NCI-H2107 (cell line): ENCODE data around the gene RBMS3.
"Not testable (repeated sequence)": the region's sequence is repeated elsewhere in the genome, so short reads cannot be mapped to it uniquely, and the experiment has no call there.

ENCODE experiments used
- DNase-seq: peaks from one replicate; lab custom pipeline; 2025; lab: John Stamatoyannopoulos, UW

RBMS3 gene

DNA sequence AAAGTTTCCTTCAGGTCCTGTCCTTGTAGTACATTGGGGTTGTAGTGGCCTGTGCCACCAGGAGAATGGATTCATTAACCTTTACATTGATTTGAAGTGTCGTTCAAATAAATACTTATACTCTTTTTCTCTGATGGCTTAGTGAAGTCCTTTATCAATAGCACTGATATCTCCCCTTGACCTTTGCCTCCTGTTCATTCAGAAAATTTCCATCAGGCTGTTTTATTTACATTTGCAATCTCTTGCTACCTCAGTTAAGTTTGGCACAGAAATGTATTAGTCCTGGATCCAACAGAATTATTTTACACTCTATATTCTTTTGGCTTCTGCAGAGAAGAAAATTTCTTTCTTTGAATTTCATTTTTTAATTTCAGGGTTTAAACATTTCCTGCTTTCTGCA is 497.0 kb downstream of the RBMS3 start:
- DNase-seq, result no peak

DNA sequence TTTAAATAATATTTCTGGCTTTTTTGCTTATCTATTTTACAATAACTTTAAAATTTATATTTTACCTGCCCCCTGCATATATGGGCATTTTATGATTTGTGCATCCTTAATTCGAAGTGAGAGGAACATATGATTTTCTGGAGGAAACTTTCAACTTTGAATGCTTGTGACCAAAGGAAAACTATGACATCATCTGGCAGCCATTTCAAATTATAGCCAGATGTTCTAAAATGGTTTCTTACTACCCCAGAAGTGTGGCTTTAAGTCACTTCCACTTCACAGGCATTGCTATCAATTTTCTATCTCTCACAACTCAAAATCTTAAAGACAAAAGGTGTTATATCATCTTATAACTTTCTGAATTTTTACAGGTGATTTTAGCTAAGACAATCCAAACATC is 508.8 kb downstream of the RBMS3 start:
- DNase-seq, result no peak

DNA sequence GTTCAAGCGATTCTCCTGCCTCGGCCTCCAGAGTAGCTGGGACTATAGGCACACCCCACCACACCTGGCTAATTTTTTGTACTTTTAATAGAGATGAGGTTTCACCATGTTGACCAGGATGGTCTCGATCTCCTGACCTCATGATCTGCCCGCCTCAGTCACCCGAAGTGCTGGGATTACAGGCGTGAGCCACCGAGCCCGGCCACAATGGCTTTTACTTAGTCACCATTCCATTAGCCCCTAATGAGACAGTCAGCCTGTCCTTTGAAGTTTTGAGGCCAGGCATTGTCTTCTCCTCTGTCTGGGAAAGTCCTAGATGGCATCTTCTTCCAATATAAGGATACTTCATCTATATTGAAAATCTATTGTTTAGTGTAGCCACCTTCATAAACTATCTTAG is 515.9 kb downstream of the RBMS3 start:
- DNase-seq, result no peak

DNA sequence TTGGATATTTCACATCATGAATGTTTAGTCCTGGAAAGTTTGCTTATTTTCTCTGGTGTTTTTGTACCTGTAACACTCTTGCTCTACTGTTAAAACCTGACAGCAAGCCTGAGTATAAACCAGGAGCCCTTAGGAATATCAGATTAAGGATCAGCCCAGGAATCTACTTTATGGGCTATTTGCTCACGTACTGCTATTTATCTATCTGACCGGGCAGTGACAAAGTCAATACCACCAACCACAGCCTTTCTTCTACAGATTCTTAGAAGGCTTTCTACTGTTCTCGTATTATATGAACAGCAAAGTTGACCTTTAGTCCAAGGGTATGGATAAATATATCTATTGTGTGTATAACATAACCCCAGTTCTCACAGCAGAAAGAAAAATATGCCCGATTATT is 521.2 kb downstream of the RBMS3 start:
- no peak for DNase-seq

DNA sequence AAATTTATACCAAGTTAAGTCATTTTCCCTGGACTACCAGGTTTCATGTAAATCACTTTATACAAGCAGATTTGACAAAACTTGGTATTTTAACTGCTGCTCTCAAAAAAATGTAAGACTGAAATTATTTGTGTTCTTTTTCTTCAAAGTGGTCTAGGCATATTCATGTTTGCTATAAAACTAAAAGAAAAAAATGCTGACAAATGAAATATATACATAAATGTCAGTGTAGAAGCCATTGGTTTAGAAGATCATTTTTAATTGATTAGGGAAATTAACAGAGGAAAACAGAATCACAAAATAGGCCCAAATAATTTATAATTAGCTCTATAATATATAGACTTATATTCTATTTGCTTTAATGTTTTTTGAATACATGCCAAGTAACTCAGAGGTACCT is 523.2 kb downstream of the RBMS3 start:
- DNase-seq, result no peak

DNA sequence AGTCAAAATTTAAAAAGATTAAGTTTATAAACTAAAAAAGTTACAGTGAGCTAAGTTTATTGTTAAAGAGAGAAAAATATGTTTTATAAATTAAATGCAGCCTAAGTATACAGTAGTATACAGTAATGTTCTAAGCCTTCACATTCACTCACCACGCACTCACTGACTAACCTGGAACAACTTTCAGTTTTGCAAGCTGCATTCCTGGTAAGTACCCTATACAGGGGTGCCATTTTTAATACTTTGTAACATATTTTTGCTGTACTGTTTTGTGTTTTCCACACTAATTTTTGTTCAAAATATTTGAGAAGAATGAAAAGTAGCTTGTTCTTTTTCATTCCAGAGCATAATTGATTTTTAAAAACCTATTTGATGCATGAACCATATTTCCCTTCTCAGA is 524.9 kb downstream of the RBMS3 start:
- DNase-seq, result no peak

DNA sequence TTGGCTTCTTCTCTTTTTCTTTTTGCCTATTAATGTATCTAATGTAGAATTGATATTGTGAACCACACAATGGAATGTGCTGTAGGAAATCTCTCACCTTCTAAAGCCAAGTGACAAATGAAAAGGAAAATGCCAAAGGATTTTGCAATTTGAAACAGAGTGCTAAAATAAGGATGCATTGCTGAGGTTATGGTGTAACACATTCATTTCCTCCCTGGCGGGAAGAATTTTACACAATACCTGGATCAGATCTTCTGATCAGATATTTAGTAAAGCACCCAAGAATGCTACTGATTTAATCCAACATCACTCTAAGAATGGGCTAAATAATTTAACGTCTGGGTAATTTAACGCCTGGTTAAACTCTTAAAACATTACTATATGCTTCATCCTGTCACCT is 527.5 kb downstream of the RBMS3 start:
- DNase-seq, result not testable (repeated sequence)

DNA sequence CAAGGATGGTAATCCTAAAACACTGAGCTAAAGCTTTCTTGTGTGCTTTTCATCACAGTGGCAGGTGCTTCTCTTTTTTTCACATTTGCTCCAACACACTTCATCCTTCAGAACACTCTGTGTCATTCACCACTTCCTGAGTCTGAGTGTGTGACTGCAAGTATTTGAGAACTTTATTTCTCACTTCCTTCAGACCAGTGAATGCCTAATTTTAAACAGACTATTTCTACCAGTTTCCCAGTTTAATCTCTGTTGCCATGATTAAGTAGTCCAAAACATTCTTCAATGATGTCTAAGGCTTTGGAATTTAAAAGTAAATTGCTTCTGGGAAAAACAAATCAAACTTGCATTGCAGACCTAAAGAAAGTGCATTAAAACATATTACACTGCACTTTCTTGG is 541.2 kb downstream of the RBMS3 start:
- no peak for DNase-seq

DNA sequence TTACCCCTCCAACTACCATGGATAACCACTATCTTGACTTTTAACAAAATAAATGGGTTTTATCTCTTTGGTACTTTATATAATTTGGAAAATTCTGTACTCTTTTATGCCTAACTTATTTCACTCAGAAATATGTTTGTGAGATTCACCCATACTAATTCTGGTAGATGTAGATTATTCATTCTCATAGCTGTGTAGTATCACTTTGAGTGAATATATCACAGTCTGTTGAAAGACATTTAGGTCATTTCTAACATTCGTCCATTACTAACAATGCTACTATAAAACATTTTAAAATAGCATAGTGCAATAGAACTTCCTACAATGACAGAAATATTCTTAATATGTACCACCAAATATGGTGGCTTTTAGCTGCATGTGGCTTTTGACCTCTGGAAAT is 542.4 kb downstream of the RBMS3 start:
- DNase-seq, result no peak

DNA sequence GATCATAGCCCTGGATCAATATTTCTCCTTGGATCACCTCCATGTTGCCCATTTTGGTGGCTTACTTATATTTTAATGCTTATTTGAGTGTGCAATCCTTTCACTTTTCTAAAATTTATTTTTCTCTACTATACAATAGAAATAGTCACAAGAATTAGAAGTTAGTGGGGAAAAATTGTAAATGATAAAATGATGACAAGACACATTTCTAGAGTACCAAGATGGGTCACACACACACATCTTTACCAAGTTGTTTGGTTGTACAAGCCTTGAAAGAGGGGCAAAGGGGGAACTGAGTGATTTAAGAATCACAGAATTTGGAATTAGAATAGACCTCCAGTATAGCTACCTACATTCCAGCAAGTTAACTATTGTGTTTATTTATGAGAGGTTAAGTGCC is 545.8 kb downstream of the RBMS3 start:
- DNase-seq, result no peak

DNA sequence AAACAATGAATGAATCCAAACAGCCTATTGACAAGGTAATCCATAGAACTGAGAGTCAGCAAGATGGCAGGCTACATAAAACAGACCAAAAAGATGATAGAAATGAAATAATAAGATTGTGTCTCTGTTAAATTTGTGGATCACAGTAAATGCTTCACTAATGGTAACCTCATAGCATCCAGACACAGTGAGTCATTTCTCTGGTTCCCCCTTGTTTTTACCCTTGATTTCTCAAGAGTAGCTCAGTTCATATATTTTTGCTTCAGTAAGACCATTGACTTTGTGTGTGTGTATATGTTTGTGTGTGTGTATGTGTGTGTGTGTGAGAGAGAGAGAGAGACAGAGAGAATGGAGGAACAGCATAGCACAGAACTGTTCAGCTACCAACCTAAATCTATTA is 546.9 kb downstream of the RBMS3 start:
- no peak for DNase-seq

DNA sequence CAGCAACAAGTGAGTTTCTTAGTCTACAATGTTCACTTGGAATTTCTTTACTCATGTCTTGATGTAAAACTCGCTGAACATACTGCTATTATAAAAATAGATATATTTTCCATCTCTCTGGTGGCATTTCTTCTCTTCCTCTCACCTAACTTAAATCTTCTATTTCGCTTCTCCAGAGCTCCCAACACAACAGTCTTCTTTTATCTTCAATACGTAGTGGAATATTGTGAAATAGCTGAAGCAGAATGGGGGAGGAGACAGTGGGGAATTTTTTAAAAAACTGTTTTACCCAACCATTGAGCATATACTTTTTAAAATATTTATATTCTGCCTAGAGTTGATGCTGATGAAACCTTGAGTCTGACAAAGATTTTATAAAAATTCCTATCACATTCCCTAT is 548.5 kb downstream of the RBMS3 start:
- DNase-seq, result no peak

DNA sequence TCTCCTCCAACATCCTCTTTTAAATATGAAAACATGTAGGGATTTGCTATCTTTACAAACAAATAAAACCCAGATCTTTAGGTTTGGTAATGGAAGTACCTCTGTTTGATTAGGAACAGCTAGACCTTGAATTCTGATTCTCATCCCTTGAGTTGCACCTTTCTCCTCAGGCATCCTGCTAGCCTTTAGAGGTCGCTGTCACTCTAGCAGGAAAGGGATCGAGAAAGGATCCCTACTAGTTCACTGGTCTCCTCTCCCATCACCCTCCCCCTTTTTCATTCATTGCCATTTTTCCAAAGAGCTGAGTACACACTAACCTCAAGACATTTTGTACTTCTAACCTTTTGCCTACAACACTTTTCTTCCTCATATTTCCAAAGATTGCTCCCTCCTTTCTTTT is 569.8 kb downstream of the RBMS3 start:
- no peak for DNase-seq

DNA sequence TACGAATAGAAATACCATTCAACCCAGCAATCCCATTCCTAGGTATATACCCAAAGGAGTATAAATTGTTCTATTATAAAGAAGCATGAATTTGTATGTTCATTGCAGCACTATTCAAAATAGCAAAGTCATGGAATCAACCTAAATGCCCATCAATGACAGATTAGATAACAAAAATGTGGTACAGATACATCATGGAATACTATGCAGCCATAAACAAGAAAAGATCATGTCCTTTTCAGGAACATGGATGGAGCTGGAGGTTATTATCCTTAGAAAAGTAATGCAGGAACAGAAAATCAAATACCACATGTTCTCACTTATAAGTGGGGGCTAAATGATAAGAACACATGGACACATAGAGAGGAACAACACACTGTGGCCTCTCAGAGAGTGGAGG is 571.9 kb downstream of the RBMS3 start:
- DNase-seq, result no peak

DNA sequence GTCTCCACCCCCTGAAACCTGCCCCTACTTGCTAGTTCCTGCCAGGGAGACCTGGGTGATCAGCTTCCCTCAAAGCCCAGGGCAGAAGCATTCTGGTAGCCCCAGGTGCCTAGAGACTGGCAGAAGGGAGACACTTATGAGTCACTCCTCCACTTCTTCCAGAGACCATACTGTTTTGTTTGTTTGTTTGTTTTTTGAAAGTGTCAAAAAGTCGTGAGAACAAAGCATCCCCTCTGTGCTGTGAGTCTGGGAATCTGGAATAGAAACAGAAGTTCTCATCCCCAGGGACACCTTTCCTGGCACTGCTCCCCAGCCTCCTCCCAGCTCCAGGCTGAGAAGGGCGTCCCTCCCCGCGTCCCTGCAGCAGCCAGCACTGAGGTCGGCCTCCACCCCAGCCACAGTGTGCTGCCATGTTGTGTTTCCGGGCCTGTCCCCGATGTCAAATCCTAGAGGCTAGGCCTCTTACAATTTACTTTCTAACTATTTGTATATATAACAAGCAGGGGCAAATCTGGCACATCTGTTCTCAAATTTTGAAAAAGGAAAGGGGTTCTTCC is 573.0 kb downstream of the RBMS3 start:
- no peak for DNase-seq

DNA sequence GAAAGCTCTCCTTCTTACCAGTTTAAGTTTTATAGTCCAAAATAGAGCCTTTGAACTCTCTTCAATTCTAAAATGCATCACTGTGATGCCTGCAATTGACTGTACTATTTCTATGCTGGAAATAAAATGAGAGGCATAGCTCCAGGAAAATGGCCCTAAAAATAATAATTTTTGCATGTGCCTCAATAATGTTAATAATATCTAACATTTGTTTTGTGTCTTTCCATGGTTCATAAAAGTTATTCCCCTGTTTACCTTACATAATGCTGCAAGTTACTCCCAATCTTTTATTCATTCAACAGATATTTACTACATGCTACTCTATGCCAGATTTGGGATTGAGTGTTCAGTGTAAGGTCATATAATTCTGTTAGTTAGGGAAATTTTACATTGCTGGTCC is 574.0 kb downstream of the RBMS3 start:
- DNase-seq, result no peak

DNA sequence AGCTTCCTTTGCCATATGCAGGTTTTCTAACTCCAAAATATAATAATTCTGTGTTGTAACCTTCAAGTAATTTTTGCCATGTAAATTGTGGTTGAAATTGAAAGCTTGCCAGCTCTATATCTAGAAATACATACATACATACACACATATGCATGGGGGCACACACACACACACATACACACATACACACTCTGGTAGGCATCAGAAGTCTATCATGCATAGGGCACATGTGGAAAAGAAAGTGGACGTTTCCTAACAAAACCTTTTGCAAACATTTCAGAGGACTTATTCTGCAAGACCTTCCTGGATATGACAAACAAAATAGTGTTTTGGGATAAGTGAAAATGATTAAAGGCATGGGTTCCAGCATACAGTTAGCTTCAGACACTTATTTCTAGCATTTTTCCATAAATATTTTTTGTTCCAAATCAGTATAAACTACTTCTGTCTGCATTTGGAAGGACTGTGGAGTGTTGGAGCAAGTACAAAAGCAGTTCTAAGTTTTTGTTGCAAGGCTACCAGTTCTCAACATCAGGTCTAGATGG is 578.9 kb downstream of the RBMS3 start:
- DNase-seq, result no peak

DNA sequence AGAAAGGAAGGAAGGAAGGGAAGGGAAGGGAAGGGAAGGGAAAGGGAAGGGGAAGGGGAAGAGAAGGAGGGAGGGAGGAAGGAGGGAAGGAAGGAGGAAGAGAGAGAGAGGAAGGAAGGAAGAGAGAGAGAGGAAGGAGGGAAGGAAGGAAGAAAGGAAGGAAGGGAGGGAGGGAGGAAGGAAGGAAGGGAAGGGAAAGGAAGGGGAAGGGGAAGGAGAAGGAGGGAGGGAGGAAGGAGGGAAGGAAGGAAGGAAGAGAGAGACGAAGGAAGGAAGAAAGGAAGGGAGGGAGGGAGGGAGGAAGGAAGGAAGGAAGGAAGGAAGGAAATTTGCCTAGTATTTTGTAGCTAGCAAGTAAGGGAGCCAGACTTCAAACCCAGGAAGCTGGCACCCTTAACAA is 583.9 kb downstream of the RBMS3 start:
- no peak for DNase-seq

DNA sequence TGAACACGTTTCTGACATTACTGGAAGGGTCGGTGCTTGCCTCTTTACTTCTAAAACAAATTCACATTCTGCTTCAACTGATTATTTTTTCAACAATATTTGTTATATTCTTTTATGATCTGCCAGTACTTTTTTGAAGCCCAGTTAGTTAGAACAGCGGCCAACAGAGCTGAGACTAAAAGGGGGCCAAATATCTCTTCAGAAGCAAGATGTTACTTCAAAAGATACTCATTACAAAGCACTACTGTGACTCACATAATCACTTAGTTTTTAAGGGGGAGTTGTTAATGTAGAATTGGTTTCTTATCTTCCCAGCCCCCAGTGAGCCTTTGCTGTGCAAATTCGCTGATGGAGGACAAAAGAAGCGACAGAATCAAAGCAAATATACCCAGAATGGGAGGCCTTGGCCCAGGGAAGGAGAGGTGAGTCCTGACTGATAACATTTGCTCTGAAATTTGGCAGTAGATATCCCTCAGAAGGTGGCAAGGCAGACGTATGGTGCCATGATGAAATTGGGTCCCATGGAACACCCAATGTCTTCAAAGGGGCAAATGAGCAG is 587.8 kb downstream of the RBMS3 start:
- no peak for DNase-seq

DNA sequence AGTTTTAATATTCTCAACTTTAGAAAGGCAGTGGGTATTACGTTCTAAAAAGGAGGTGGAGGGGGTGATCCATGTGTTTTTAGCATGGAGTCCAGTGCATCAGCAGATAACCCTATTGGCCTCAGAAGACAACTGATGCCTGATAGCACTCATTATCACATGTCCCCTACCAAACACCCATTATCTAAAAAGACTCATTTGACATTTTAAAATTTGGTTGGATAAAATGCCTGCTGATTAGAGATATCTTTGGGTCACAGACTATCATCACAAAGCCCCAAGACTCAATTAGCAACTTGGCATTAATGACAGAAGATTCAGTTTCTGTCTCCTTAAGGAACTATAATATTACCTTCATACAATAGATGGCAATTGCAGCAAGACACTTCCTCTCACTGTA is 589.3 kb downstream of the RBMS3 start:
- DNase-seq, result no peak

DNA sequence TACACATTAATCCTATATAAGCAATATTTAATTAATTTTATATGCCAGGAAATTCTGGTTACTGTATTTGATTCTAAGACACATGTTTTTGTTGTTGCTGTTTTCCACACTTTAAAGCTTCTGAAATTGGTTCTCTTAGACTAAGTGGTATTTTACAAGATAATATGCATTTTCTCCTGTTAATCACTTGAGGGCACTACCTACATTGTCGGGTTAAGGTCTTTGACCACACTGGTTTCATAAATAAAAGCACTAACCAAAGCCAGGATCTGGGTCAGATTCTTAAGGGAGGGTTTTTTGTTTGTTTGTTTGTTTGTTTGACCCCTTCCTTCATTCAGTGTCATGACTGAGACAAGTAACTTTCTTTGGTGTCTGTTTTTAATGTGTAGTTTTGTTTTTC is 590.2 kb downstream of the RBMS3 start:
- no peak for DNase-seq

DNA sequence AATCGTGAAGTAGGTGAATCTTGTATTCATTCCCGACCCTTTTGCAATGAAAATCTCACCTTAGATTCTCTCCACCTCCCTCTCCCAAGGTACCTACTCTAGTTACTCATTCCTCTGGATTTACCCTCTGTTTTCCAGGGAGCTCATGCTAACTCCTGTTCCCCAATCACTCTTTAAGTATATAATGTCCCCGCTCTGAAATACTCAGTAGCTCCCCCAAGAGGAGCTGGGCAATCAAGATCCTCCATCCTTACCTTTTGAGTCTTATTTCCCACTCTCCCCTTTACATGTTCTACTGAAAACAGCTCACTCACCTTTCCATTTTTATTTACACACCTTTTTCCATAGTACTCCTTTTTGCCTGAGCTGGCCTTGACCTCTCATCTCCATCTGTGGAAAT is 599.9 kb downstream of the RBMS3 start:
- no peak for DNase-seq

DNA sequence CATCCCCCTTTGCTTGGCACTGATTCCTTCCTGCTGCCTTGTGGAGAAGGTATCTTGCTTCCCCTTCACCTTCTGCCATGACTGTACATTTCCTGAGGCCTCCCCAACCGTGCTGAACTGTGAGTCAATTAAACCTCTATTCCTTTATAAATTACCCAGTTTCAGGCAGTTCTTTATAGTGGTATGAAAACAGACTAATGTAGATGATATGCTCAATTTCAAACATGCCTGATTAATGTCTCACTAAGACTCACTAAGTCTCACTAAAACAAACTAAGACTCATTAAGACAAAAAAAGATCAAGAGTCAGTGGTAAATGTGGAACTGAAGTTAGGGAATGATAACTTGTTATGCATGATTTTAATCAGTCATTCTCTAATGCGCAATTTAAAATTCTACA is 606.6 kb downstream of the RBMS3 start:
- no peak for DNase-seq

DNA sequence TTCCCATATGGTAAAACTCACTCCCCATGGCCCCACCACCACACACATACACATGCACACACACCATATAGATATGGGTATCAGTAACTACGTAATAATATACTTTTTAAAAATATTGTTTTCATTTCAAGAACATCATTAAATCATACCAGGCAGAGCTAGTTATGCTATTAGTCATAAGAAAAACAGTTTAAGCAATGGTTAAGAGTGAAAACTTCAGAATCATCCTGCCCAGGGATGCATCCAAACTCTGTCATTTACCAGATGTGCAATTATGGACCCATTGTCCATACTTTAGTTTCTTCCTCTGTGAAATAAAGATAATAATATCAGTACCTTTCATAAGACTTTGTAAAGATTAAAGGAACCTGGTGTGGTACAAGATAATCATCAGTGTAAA is 608.3 kb downstream of the RBMS3 start:
- no peak for DNase-seq
